ENCODE data around the gene MTUS2.

MTUS2 gene

DNA sequence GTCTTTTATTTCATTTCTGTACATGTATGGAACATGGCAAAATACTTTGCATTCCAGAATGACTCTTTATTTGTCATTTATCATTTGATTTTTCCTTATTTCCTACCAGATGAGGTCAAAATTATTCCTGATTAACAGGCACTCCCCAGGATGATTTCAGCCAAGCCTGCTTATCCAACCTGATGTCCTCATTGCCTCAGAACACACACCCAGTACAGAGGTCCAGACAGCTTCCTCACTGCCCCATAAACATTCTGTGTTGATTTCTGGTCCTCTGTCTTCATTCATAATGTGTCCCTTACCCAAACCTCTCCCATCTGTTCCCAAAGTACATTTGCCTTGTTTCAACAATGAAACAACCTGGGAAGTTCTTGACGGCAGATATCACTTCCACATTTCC, 367.4 kb downstream of the MTUS2 start:
- no peaks in the 10 kb centered on the region for H3K79me2 ChIP-seq (ENCODE audit: insufficient read depth, low read length)
- TF ChIP-seq, protein P1, sequence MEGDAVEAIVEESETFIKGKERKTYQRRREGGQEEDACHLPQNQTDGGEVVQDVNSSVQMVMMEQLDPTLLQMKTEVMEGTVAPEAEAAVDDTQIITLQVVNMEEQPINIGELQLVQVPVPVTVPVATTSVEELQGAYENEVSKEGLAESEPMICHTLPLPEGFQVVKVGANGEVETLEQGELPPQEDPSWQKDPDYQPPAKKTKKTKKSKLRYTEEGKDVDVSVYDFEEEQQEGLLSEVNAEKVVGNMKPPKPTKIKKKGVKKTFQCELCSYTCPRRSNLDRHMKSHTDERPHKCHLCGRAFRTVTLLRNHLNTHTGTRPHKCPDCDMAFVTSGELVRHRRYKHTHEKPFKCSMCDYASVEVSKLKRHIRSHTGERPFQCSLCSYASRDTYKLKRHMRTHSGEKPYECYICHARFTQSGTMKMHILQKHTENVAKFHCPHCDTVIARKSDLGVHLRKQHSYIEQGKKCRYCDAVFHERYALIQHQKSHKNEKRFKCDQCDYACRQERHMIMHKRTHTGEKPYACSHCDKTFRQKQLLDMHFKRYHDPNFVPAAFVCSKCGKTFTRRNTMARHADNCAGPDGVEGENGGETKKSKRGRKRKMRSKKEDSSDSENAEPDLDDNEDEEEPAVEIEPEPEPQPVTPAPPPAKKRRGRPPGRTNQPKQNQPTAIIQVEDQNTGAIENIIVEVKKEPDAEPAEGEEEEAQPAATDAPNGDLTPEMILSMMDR (IDR thresholded peaks at IDR 0.05; ENCODE audit: insufficient read depth, low read length, poor library complexity, severe bottlenecking), result no peak
- TF ChIP-seq EZH2phosphoT487 (conservative IDR thresholded peaks at IDR 0.05; ENCODE audit: low read length), result no peak
- no peak overlapping the region for H3K4me3 ChIP-seq (ENCODE audit: insufficient read depth, low read length, poor library complexity, severe bottlenecking)
- no peaks in the 10 kb centered on the region for H4K20me1 ChIP-seq (ENCODE audit: low read depth, low read length)
- H3K9me2 ChIP-seq (replicated peaks; ENCODE audit: insufficient read depth, low read length), result no peaks in the 10 kb centered on the region
- no peak overlapping the region for H3K4me2 ChIP-seq (ENCODE audit: low read depth, low read length, poor library complexity, severe bottlenecking)
- H3K27me3 ChIP-seq (ENCODE audit: low read length), result no peaks in the 10 kb centered on the region
- H3F3A ChIP-seq (ENCODE audit: insufficient read depth), result no peaks in the 10 kb centered on the region
- no peak overlapping the region for H3K9ac ChIP-seq (ENCODE audit: low read length)
- no peak overlapping the region for H2AFZ ChIP-seq (ENCODE audit: low read depth, low read length, severe bottlenecking)
- H3K36me3 ChIP-seq (ENCODE audit: low read length), result no peaks in the 10 kb centered on the region
- no peak overlapping the region for H3K27ac ChIP-seq (ENCODE audit: low read depth, low read length)
- H3K9me3 ChIP-seq (ENCODE audit: insufficient read depth, low read length), result no peaks in the 10 kb centered on the region; the same call in 1 of the 2 replicates

DNA sequence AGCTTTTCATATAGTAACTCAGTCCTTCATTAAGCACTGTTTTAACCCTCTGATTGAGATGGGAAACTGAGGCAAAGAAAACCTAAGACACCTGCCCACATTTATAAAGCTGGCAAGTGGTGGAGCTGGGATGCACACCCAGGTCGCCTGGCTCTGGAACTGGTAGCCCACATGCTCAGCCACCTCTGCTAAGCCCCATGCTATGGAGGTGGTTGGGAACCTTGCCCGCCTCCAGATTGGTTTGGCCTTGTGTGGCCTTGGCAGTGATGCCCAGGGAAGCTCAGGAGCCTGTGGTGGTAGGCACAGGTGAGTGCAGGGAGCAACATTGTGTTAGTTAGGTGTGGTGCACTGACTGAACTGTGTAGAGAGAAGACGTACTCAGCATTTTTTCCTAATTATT, 370.2 kb downstream of the MTUS2 start:
- H3K9me2 ChIP-seq (replicated peaks; ENCODE audit: insufficient read depth, low read length), result no peaks in the 10 kb centered on the region
- no peak overlapping the region for H3K27ac ChIP-seq (ENCODE audit: low read depth, low read length)
- TF ChIP-seq EZH2phosphoT487 (conservative IDR thresholded peaks at IDR 0.05; ENCODE audit: low read length), result no peak
- TF ChIP-seq, protein P1 (IDR thresholded peaks at IDR 0.05; ENCODE audit: insufficient read depth, low read length, poor library complexity, severe bottlenecking), result no peak
- no peaks in the 10 kb centered on the region for H3K79me2 ChIP-seq (ENCODE audit: insufficient read depth, low read length)
- H3K4me2 ChIP-seq (ENCODE audit: low read depth, low read length, poor library complexity, severe bottlenecking), result no peak overlapping the region
- no peaks in the 10 kb centered on the region; the same call in 1 of the 2 replicates for H3K9me3 ChIP-seq (ENCODE audit: insufficient read depth, low read length)
- H3K4me3 ChIP-seq (ENCODE audit: insufficient read depth, low read length, poor library complexity, severe bottlenecking), result no peak overlapping the region
- no peaks in the 10 kb centered on the region for H3K36me3 ChIP-seq (ENCODE audit: low read length)
- no peak overlapping the region for H3K9ac ChIP-seq (ENCODE audit: low read length)
- H2AFZ ChIP-seq (ENCODE audit: low read depth, low read length, severe bottlenecking), result no peak overlapping the region
- H3K27me3 ChIP-seq (ENCODE audit: low read length), result no peaks in the 10 kb centered on the region
- no peaks in the 10 kb centered on the region for H3F3A ChIP-seq (ENCODE audit: insufficient read depth)
- no peaks in the 10 kb centered on the region for H4K20me1 ChIP-seq (ENCODE audit: low read depth, low read length)

DNA sequence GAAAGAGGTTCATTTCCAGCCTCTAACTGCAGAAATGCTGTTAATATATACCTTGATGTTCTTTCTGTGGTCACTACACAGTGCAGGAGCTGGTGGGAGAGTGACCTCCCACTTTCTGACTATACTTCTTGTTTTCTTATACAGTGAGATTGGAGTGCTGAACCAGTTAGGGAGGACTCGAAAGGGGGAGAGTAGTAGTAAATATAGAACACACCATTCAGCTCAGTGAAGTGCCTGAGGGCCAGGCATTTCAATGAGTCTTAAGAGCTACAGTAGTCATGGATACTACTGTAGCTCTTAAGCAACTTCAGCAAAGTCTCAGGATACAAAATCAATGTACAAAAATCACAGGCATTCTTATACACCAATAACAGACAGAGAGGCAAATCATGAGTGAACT, 372.9 kb downstream of the MTUS2 start:
- no peaks in the 10 kb centered on the region for H3K36me3 ChIP-seq (ENCODE audit: low read length)
- H3K4me3 ChIP-seq (ENCODE audit: insufficient read depth, low read length, poor library complexity, severe bottlenecking), result no peak overlapping the region
- no peaks in the 10 kb centered on the region for H3K27me3 ChIP-seq (ENCODE audit: low read length)
- no peaks in the 10 kb centered on the region for H3F3A ChIP-seq (ENCODE audit: insufficient read depth)
- H3K9me3 ChIP-seq (ENCODE audit: insufficient read depth, low read length), result no peaks in the 10 kb centered on the region; the same call in 1 of the 2 replicates
- no peak overlapping the region for H2AFZ ChIP-seq (ENCODE audit: low read depth, low read length, severe bottlenecking)
- TF ChIP-seq, protein P1 (IDR thresholded peaks at IDR 0.05; ENCODE audit: insufficient read depth, low read length, poor library complexity, severe bottlenecking), result no peak
- TF ChIP-seq EZH2phosphoT487 (conservative IDR thresholded peaks at IDR 0.05; ENCODE audit: low read length), result no peak
- H3K9ac ChIP-seq (ENCODE audit: low read length), result no peak overlapping the region
- H3K27ac ChIP-seq (ENCODE audit: low read depth, low read length), result no peak overlapping the region
- no peaks in the 10 kb centered on the region for H3K79me2 ChIP-seq (ENCODE audit: insufficient read depth, low read length)
- H3K4me2 ChIP-seq (ENCODE audit: low read depth, low read length, poor library complexity, severe bottlenecking), result no peak overlapping the region
- no peaks in the 10 kb centered on the region for H4K20me1 ChIP-seq (ENCODE audit: low read depth, low read length)
- H3K9me2 ChIP-seq (replicated peaks; ENCODE audit: insufficient read depth, low read length), result no peaks in the 10 kb centered on the region

Data from SU-DHL-6 (cell line).